Testis (tissue), 2 donors: ENCODE results near the gene VWCE.

Experiments used
- POLR2A ChIP-seq: fragments of 450-650 bp; IDR thresholded peaks from one replicate; pipeline ENCODE4 v1.6.1; 2017; ENCODE audit warnings: antibody characterized with exemption, mild to moderate bottlenecking, moderate library complexity
- TF ChIP-seq, protein P1 (sequence below), 3 experiments: fragments of 450-650 bp in 2 of 3; fragments of 200-600 bp in 1 of 3; sonication (generic) in 1 of 3; IDR thresholded peaks; one replicate each; pipeline ENCODE4 v1.5.1; 2016 to 2019; ENCODE audit warnings: antibody characterized with exemption in 3 of 3, mild to moderate bottlenecking in 2 of 3, moderate library complexity in 1 of 3

DNA sequence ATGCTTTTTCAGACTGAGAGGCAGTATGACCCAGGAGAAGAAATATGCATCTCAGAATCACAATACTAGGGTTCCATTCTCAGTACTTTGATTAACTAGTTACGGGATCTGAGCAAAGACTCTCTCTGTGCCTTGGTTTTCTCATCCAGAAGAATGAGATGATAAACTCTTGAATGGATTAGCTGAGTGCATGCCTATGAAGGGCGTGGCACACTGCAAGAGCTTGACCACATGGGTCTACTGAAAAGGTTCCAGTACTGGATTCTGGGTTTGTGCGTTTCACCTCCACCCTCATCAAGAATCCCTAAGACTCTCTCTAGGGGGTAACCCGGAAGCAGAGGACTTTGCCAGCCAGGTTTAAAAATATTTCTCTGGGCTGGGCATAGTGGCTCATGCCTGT is 28.5 kb downstream of the VWCE start:
- no peak for TF ChIP-seq POLR2A
- TF ChIP-seq, protein P1, sequence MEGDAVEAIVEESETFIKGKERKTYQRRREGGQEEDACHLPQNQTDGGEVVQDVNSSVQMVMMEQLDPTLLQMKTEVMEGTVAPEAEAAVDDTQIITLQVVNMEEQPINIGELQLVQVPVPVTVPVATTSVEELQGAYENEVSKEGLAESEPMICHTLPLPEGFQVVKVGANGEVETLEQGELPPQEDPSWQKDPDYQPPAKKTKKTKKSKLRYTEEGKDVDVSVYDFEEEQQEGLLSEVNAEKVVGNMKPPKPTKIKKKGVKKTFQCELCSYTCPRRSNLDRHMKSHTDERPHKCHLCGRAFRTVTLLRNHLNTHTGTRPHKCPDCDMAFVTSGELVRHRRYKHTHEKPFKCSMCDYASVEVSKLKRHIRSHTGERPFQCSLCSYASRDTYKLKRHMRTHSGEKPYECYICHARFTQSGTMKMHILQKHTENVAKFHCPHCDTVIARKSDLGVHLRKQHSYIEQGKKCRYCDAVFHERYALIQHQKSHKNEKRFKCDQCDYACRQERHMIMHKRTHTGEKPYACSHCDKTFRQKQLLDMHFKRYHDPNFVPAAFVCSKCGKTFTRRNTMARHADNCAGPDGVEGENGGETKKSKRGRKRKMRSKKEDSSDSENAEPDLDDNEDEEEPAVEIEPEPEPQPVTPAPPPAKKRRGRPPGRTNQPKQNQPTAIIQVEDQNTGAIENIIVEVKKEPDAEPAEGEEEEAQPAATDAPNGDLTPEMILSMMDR (IDR thresholded peaks at IDR 0.05): no peak
